AG09309 (cell line): ENCODE results near the gene HJURP.

ENCODE experiments used
- DNase-seq: peaks from one replicate; pipeline ENCODE4 v3.0.0-alpha.2; 2010; ENCODE audit warnings: low read depth
- H3K4me3 ChIP-seq: 2 replicates; pipeline ENCODE4 v1.5.1; 2011; ENCODE audit warnings: mild to moderate bottlenecking, low read depth, low read length, moderate library complexity; ENCODE audit not compliant: control insufficient read depth
- CTCF ChIP-seq: IDR thresholded peaks from 2 replicates; pipeline ENCODE4 v1.5.1; 2011; ENCODE audit warnings: mild to moderate bottlenecking, low read depth, low read length, inconsistent platforms; ENCODE audit not compliant: insufficient read depth, control insufficient read depth; ENCODE audit errors: missing control alignments

Gene HJURP

GRCh38 chr2:233823731-233824121 lies 30.6 kb downstream of the HJURP start:
- no peak overlapping the region for H3K4me3 ChIP-seq
- TF ChIP-seq CTCF: no peak
- DNase-seq: no peak

GRCh38 chr2:233822781-233823730 lies 31.3 kb downstream of the HJURP start:
- no peak overlapping the region for H3K4me3 ChIP-seq
- no peak for TF ChIP-seq CTCF
- DNase-seq: no peak

GRCh38 chr2:233822101-233822771 lies 32.1 kb downstream of the HJURP start:
- H3K4me3 ChIP-seq: no peak overlapping the region
- no peak for TF ChIP-seq CTCF
- no peak for DNase-seq

- no peak for TF ChIP-seq CTCF
- H3K4me3 ChIP-seq: no peak overlapping the region
- no peak for DNase-seq
These were observed 32.6 kb downstream of the HJURP start for GRCh38 chr2:233821709-233822100.

GRCh38 chr2:233821196-233821595 lies 33.1 kb downstream of the HJURP start:
- TF ChIP-seq CTCF: no peak
- DNase-seq: no peak
- no peak overlapping the region for H3K4me3 ChIP-seq

- no peak for DNase-seq
- H3K4me3 ChIP-seq: no peak overlapping the region
- TF ChIP-seq CTCF: no peak
These were observed 33.6 kb downstream of the HJURP start for GRCh38 chr2:233820774-233821105.
